ENCODE data around the gene PHLDB2.

PHLDB2 gene

DNA sequence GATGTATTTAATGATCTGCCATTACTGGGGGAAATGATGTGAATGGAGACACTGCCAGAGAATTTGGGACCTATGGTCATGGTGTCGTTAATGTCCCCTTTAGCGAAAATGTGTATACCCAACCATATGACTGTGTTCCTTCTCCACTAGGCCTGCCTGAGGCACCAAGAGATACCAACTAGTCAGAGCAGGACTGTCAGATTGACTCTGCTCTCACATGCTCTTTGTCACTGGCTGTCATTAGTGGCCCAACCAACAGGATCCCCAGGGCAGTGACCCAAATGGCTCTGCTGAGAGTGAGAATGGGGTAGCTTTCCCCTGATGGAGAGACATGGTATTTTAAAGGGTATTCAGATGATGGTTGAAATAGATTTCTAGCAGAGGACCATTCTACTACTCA lies 142.5 kb downstream of the PHLDB2 start:
- no peak for DNase-seq

DNA sequence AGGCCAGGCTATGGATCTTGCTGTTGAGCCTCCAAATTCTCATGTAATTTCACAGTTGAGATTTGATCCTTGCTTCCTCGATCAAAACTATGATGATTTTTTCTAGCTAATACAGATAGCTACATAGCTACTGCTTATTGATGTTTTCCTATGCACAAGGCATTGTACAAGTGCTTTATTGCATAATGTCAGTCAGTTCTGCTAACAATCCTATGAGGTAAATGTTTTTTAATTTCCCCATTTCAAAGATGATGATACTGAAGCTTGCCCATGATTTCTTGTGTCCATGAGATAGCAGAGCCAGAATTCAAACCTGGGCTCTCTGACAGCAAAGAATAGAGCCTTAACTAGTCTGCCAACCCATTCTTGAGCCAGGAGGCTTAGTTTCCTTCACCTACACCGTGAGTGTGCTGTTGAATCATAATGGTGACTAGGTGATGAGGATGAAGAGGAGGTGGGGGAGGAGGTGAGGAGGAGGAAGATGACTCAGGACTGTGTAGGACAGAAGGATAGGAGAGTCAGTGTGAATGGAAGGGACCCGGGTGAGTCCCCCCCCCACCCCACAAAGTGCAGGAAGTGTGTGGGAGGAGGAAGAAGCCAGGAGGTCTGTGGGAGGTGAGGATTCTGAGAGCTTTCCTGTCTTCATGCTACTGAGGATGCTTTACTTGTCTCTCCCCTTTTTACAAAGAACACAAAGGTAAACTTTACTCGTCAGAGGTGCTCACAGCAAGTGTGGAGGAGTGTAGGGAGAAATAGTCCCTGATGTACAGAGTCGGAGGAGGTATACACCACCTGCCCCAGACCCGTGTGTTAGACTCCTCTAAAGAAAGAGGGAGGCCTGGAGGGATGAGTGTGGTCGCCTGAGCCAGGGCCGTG lies 143.3 kb downstream of the PHLDB2 start:
- no peak for DNase-seq

DNA sequence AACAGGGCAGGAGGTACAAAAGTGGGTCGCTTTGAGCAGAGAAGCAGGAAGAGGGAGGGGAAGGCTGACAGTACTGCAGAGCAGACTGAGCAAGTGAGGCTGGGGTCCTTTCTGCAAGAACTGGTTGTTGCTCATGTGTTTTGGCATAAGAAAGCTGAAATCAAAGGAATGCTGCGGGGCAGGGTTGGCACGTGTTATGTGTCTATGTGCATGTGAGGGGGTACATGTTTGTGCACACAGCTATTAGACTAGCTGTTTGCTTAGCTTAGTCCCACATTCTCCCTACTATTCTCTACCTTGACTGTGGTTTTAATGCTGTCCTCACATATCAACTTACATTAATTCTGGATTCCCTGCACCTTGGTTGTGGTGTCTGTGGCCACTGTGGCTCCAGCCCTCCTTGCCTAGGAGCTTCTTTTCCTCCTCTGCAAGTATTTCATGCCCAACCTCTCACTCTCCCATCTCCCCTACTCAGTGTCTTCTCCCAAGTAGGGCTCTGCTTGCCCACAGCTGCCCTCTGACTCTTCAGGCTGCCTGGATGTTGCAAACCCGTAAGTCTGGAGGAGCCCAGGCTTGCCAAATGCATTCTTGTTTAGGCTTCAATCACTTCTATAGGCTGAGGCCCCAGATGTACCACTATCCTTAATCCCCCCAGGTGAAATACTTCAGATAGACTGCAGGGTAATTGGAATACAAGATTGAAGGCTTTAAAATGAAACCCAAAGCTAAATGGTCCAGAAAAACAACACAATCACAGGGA lies 144.4 kb downstream of the PHLDB2 start:
- DNase-seq = no peak

DNA sequence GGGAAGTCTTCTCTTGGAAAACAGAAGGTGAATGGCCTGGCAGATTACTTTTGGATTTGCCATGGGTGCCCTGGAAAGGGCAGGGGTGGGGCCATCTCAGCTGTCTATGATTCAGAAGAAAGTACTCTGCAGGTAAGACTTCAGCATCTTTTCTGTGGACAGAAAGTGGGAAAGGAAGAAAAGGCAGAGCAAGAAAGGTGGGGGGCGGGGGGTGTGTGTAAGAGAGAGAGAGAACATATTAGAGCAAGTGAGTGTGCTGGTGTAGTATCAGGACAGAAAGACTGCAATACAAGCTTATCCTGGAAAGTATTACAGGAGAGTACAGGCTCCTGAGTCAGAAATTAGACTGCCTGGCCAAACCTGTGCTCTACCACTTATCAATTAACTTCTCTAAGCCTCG lies 145.1 kb downstream of the PHLDB2 start:
- no peak for DNase-seq

DNA sequence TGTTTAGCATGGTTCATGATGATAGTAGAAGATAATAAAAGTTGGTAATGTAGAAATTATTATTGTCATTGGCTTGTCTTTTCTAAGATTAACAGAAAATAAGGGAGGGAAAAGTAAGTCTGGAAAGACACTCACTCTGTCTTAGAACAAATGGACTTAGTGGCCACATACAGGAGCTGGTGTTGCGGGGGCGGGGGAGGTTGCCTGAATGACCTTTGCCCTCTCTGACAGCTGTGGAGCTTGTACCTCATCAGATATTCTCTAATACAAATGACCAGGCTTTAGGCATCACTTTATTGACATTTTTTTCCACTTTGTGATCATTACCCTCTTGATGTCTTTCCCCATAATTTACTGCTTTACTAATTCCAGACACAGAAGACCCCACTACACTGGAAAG lies 145.6 kb downstream of the PHLDB2 start:
- no peak for DNase-seq

DNA sequence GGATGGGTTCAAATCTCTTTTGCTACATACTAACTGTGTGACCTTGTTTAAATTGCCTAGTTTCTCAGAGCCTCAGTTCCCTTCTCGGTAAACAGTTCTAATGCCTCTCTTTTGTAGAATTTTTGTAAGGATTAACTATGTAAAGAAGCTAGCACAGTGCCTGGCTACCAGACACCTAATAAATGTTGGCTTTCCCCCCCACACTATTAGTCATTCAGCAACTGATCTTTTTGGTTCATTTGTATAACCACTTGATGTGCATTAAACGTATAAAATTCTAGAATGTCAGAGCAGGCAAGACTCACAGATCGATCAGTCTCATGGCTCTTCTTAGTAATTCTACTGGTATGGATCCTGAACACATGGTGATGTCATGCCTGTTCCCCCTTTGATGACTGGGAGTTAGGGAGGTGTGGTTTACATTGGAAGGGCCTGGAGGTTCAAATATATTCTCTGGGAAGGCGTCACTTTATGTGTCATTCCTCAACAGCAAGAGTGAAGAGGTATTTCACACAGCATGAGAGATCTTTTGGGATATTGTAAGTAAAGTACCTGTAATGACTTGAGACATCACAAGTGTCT lies 146.1 kb downstream of the PHLDB2 start:
- no peak for DNase-seq

DNA sequence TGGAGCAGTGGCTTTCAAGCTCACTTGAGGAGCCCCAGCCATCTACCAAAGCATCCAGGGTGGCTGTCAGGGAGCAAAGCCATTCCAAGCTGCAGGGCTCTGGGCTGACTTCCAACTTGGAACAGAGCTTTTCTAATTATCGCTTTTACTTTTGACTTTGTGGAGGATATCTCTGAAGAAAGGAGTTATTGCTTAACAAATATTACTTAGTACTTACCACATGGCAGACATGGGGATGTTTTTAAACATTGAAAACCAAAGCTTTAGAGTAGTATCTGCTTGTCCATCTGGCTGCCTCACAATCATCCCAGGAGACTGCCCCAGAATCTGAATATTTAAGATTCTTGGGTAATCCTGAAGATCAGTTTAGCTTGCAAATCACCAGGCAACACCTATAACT lies 148.6 kb downstream of the PHLDB2 start:
- no peak for DNase-seq

DNA sequence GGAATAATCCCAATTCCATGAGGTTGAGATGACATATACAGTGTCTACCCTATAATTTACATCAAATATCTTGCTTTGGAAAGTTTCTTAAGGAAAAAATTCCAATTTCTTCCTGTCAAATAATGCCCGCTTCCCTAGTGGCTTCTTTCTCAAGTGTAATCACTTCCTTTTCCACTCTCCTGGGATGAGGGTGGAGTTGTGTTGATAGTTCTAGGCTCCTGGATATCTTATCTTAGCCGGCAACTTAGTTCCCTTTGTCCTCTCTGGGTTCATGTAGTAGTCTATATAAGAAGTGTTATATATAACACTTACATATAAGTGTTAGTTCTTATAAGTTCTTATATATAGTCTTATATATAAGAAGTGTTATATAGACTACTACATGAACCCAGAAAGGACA lies 150.6 kb downstream of the PHLDB2 start:
- no peak for DNase-seq

DNA sequence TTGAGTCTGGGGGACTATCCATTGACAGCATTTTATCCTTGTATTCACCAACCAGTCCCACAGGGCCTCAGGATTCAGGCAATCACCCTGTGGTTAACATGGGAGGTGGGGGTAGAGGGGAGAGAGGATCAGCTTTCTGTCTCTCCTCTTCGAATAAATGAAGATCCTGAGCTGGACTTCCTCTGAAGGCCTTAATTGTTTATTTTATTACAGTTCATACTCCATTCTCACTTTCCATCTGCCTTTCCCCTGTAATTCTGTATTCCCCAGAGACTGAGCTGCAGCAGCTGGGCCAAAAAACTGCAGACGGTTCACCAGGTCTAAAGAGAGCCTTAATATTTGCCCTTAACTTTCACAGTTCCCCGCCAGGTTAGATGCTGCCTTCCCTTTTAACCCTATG lies 151.6 kb downstream of the PHLDB2 start:
- DNase-seq = no peak

DNA sequence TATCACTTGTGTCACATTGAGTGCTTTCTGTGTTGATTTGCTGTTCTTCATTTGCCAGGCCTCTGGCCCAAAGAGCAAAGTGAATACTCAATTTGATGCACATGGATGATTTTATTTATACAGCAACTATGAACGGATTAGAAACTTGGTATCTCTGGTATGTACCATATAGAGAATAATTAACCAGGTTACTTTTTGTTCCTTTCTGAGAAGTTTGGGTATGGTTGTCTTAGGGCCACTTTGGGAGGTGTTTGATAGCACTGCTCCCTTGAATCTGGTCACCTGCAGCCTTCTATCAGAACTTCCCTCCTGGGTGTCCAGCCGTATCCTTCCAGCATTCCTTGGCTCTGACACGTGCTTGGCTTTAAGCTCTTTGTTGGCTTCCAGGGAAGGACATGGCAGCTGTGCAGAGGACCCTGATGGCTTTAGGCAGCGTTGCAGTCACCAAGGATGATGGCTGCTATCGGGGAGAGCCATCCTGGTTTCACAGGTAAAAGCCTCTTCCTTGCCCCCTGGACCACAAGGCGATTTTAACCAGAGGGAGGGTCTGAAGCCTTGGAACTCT lies 152.4 kb downstream of the PHLDB2 start:
- no peak for DNase-seq

DNA sequence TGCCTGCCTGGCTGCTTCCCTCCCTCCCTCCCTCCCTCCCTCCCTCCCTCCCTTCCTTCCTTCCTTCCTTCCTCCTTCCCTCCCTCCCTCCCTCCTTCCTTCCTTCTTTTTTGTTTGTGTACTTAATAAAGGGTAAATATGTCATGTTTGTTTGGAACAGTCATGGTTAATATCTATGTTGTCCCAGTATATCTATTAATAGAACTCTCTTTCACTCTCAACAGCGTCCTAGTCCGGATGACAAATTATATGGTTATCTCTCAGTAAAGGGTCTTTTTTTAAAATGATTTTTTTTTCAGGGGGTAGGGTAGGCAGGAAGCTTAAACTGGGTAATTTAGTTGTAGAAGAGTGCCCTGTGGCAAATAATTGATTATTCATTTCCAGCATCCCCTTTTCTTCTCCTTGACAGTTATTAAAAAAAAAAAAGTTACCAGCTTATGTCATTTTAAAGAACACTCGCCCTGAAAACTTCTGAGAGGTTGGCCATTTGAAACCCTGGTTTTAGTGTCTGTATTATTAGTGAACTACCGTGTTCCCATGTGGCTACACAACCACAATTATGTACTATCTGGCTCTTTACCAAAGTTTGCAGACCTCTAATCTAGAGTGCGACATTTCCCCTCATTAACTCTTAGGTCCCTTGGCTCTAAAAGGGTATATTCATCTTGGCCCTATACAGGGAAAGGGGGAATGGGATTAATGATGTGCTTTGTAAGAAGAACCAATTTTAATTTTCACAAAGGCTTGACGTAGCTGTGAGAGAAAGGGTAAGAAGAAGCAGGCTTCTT lies 153.3 kb downstream of the PHLDB2 start:
- no peak for DNase-seq

DNA sequence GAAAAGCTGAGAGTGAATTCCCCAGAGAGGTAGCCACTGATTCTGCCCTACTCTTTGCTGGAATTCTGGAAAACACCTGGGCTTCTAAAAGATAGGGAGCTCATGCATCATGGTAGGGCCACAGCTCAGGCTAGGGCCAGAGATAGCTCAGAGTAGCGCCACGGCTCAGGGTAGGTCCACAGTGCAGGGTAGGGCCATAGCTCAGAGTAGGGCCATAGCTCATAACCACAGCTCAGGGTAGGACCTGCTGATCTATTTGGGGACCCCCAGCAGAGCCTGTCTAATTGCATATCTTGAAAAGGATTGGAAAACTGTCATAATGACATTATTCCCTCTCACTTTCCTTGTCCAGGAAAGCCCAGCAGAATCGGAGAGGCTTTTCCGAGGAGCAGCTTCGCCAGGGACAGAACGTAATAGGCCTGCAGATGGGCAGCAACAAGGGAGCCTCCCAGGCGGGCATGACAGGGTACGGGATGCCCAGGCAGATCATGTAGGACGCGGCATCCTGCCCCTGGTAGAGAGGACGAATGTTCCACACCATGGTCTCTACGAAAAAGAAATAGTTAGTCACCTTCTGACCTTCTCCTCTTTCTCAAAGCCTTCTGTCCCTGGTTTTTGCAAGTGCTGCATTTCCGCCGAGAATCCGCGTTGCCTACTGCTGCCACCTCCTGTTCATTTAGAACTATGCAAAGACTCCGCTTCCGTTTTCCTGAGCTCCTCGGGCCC lies 154.2 kb downstream of the PHLDB2 start:
- peak; percentile 42 for DNase-seq

DNA sequence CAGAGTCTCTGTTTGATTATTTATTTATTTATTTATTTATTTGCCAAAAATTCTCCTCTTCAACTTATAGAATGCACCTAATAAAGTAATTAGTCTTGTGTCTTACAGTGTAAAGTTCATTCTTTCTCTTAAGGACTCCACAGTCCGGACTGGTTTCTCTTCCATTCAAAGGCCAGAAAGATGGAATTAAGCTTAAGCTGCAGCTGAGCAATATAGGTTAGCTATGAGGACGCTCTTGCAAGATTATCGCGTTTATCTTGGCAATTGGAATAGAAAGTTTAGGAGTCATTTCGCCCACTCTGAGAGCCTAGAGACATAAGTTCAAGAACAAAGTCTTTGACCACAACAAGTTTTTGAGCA lies 154.7 kb downstream of the PHLDB2 start:
- no peak for DNase-seq

DNA sequence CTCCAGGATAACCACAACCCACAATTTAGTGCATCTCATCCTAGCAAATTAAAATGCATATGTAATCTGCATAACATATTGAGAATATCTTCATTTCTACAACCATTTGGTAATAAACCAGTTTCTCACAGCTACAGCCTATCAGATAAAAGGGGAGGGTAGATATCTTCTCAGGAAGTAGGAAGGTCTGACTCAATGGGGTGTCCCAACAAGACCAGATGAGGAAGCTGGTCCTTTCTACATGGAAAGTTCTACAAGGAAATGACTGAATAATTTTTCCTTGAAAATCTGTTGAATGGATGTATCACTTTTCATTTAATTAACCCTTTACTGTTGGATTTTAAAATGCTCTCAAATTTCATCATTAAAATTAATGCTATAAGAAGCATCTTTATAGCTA lies 158.0 kb downstream of the PHLDB2 start:
- no peak for DNase-seq

DNA sequence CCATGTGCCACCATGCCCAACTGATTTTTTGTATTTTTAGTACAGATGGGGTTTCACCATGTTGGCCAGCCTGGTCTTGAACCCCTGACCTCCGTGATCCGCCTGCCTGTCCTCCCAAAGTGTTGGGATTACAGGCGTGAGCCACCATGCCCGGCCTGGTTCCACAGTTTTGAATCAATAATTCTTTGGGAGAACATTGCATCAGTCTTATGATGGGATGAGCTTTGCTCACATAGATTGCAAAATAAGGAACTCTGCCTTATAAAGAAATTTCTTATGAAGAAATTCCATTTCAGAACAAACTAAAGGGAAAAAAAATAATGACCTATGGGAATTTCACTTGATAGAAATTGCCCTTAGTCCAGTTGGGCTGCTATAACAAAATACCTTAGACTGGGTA lies 159.6 kb downstream of the PHLDB2 start:
- DNase-seq = no peak

DNA sequence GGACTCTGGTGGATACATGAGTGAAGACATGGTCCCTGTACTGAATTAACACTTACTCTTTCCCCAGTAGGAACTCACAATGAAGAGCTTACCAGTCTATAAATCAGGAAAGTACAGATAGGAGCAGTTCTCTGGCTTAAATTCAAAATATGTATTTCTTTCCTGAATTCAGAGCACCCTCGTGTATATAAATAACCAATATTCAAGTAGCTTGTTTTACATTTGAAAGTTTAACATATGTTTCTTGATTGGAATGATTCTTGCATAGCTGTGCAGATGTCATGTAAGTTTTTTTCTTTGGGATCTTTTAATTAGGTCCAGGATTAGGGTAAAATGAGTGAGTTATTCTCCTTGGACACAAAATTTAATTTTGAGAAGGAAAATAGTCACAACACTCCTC lies 160.7 kb downstream of the PHLDB2 start:
- no peak for DNase-seq

DNA sequence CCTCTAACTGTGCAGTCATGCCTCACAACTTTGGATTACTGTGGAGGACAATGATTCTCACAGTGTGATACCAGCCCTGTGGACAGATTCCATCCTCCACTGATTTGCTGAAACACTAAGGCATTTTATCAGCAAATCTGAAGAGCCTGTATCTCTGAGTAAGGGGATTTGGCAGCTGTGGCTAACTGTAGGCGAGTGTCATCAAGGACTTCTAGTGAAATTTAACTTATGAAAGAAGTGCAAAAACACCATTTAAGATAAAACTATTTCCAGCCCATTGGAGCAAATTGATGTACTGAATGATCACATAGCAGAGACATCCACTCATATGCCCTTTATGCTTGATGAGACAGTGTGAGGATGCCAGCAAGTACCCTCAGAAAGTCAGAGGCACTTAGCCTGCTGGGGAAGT lies 161.6 kb downstream of the PHLDB2 start:
- no peak for DNase-seq
